ENCODE results near the gene C16orf95.

- TF ChIP-seq BHLHE40 (IDR thresholded peaks at IDR 0.05; ENCODE audit: borderline replicate concordance) (no peak), ZNF384 (IDR thresholded peaks at IDR 0.05) (no peak), FOXK2 (IDR thresholded peaks at IDR 0.05) (no peak), ARNT (IDR thresholded peaks at IDR 0.05) (no peak), PKNOX1 (IDR thresholded peaks at IDR 0.05) (no peak), HDGF (IDR thresholded peaks at IDR 0.05; ENCODE audit: borderline replicate concordance) (no peak), LEF1 (IDR thresholded peaks at IDR 0.05; ENCODE audit: borderline replicate concordance) (no peak), SP1 (IDR thresholded peaks at IDR 0.05) (no peak), SUZ12 (IDR thresholded peaks at IDR 0.05) (no peak)
Measured at GRCh38 chr16:87310610-87311009, 6.6 kb downstream of the C16orf95 start.

All from HEK293T (cell line).